Endothelial cell of umbilical vein (primary cell): ENCODE results near the gene TRPC3. TPM values are rescaled to one million over a fixed set of nuclear protein-coding genes. Genes with fewer than 3 reads are reported as not detected.
A peak's percentile ranks its signal among the peaks of the same experiment; 100 is the strongest.

ENCODE experiments used
- BruUV-seq: library from RNA; stranded (reverse); fragments of 400-500 nt; replicated peaks from 2 replicates; lab custom pipeline; 2021; lab: Mats Ljungman, UMichigan
- CTCF ChIA-PET: fragments of 300-600, 350-600 bp; sonication (Branson Sonifier 250); formaldehyde crosslinking; loops from one replicate; lab custom pipeline; 2021; ENCODE audit warnings: antibody characterized with exemption, inconsistent platforms; lab: Charles Lee
- POLR2A ChIA-PET: fragments of 300-600, 350-600 bp; sonication (Branson Sonifier 250); formaldehyde crosslinking; loops from one replicate; lab custom pipeline; 2021; ENCODE audit warnings: antibody characterized with exemption, inconsistent platforms; lab: Charles Lee
- DNase-seq: peaks from one replicate; pipeline ENCODE4 v3.0.0-alpha.2; 2011; ENCODE audit warnings: low read depth, low spot score
- FAIRE-seq: peaks from 2 replicates; lab custom pipeline; 2011; peaks lifted over from hg19 to GRCh38; lab: Jason Lieb, UNC
- H2AFZ ChIP-seq: 2 replicates; pipeline ENCODE4 v1.6.0; 2012; ENCODE audit warnings: low read depth, low read length, control low read depth, inconsistent platforms
- H3K27ac ChIP-seq: 2 replicates; pipeline ENCODE4 v1.5.1; 2011; ENCODE audit warnings: low read depth, mild to moderate bottlenecking, control low read depth, low read length, moderate library complexity; ENCODE audit not compliant: insufficient read depth
- H3K27me3 ChIP-seq, 2 experiments: 2 replicates each; pipeline versions ENCODE4 v1.6.0 to v1.6.1; 2011; ENCODE audit warnings: low read length in 2 of 2, mixed read lengths in 1 of 2; ENCODE audit not compliant: control insufficient read depth in 2 of 2, insufficient read depth in 2 of 2
- H3K36me3 ChIP-seq, 2 experiments: 2 replicates in 1 of 2; 3 replicates in 1 of 2; pipeline ENCODE4 v1.5.1; 2011; ENCODE audit warnings: low read length in 2 of 2, mild to moderate bottlenecking in 1 of 2, moderate library complexity in 1 of 2; ENCODE audit not compliant: control insufficient read depth in 2 of 2, insufficient read depth in 2 of 2; ENCODE audit errors: extremely low read depth in 1 of 2
- H3K4me1 ChIP-seq: 3 replicates; pipeline ENCODE4 v1.5.1; 2011; ENCODE audit warnings: mild to moderate bottlenecking, low read length; ENCODE audit not compliant: control insufficient read depth, insufficient read depth; ENCODE audit errors: extremely low read depth
- H3K4me2 ChIP-seq: 2 replicates; pipeline ENCODE4 v1.6.1; 2011; ENCODE audit warnings: low read length, control low read depth, mixed read lengths; ENCODE audit not compliant: insufficient read depth
- H3K4me3 ChIP-seq, 3 experiments: fragments of 200-600 bp in 1 of 3; sonication (generic), shearing (Covaris generic) in 1 of 3; replicated peaks in 1 of 3; 2 replicates each; pipeline ENCODE4 v1.5.1; 2011 to 2016; ENCODE audit warnings: control low read depth in 3 of 3, low read length in 3 of 3, mild to moderate bottlenecking in 2 of 3, inconsistent platforms in 1 of 3, low read depth in 1 of 3, moderate library complexity in 1 of 3; ENCODE audit not compliant: insufficient read depth in 1 of 3
- H3K79me2 ChIP-seq: 2 replicates; pipeline ENCODE4 v1.6.0; 2012; ENCODE audit warnings: low read length, inconsistent platforms; ENCODE audit not compliant: control insufficient read depth, insufficient read depth
- H3K9ac ChIP-seq: replicated peaks from 2 replicates; pipeline ENCODE3; 2011; ENCODE audit warnings: low read length, control low read depth; ENCODE audit not compliant: insufficient read depth; ENCODE audit errors: extremely low read depth
- H3K9me1 ChIP-seq: replicated peaks from 3 replicates; pipeline ENCODE4 v1.6.0; 2011; ENCODE audit warnings: mild to moderate bottlenecking, low read length; ENCODE audit not compliant: control insufficient read depth, insufficient read depth; ENCODE audit errors: extremely low read depth
- H3K9me3 ChIP-seq: replicated peaks from 2 replicates; pipeline ENCODE4 v1.5.1; 2012; ENCODE audit warnings: low read length, inconsistent platforms; ENCODE audit not compliant: control insufficient read depth, insufficient read depth
- H4K20me1 ChIP-seq: replicated peaks from 2 replicates; pipeline ENCODE3; 2011; ENCODE audit warnings: mild to moderate bottlenecking, low read length; ENCODE audit not compliant: control insufficient read depth, insufficient read depth; ENCODE audit errors: extremely low read depth
- EZH2 ChIP-seq: IDR thresholded peaks from 2 replicates; pipeline ENCODE4 v1.6.1; 2012; ENCODE audit warnings: borderline replicate concordance, low read depth, mild to moderate bottlenecking, moderate library complexity, low read length, inconsistent platforms; ENCODE audit not compliant: severe bottlenecking
- FOS ChIP-seq: IDR thresholded peaks from 2 replicates; pipeline ENCODE4 v1.6.1; 2011; ENCODE audit warnings: mild to moderate bottlenecking, low read length, moderate library complexity, borderline replicate concordance; ENCODE audit not compliant: insufficient read depth
- GATA2 ChIP-seq: IDR thresholded peaks from 2 replicates; pipeline ENCODE4 v1.7.0; 2011; ENCODE audit warnings: low read depth, mild to moderate bottlenecking, moderate library complexity, mixed read lengths, low read length; ENCODE audit not compliant: insufficient read length, insufficient read depth
- JUN ChIP-seq: IDR thresholded peaks from 2 replicates; pipeline ENCODE4 v1.6.1; 2011; ENCODE audit warnings: borderline replicate concordance, low read depth; ENCODE audit not compliant: insufficient read length, insufficient read depth
- MYC ChIP-seq: IDR thresholded peaks from one replicate; pipeline ENCODE4 v1.6.1; 2011; ENCODE audit warnings: mild to moderate bottlenecking, low read depth, low read length
- POLR2A ChIP-seq: IDR thresholded peaks from 2 replicates; pipeline ENCODE4 v1.6.1; 2012; ENCODE audit warnings: low read depth, mild to moderate bottlenecking, control low read depth, low read length
- dilution Hi-C: fragments of 300-500 bp; cut with MboI; formaldehyde crosslinking; loops from one replicate; pipeline ENCODE4 v1.15.0; 2019; ENCODE audit warnings: low sequenced_read_pairs; ENCODE audit not compliant: extremely low pct_ligation_motif_present
- intact Hi-C: fragments of 100-400 bp; cut with micrococcal nuclease; formaldehyde crosslinking; loops from one replicate; pipeline ENCODE4 v1.10.0; 2022
- polyA plus RNA-seq, 4 experiments: library from polyadenylated mRNA; depleted of rRNA in 3 of 4; stranded (reverse) in 3 of 4; unstranded in 1 of 4; fragments of >200 nt; gene quantifications; 2 replicates each; pipeline versions ENCODE4 v1.2.1 to v1.2.3, GENCODE V29; 2011 to 2012; ENCODE audit warnings: missing spikeins in 1 of 4
- total RNA-seq: library from RNA; stranded (reverse); gene quantifications from 2 replicates; pipeline ENCODE4 v1.2.3, GENCODE V29; 2021

Gene TRPC3
- total and polyA plus RNA-seq, 2 donors (not counting 3 experiments of a cell fraction or from before 2014, with no cell fraction given): not detected

GRCh38 chr4:121938282-121939092 lies 13.4 kb downstream of the TRPC3 start:
- no peaks in the 10 kb centered on the region for H3K36me3 ChIP-seq

DNA sequence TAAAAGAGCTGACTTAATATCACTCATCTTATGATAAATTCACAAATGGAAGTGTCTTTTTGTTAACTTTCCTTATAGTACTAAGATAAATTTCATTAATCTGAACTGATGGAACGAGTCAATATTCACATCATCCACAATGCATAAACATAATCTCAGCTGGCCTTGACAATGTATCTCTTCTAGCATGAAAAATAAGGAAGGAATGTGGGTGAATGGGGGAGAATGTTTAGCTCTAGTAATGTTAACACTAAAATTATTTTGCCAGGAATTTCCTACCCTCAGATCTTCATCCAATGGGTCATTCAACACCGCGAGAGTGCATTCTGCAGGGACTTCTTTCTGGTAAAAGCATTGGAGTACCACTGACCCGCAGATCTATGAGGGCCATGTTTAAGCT lies 15.8 kb downstream of the TRPC3 start:
- H3K27me3 ChIP-seq: peaks cover 16 to 33% of the 10 kb centered on the region in 2 experiments
- POLR2A ChIA-PET: no interaction called here
- H2AFZ ChIP-seq: no peak overlapping the region
- TF ChIP-seq EZH2 (no peak), POLR2A (no peak), FOS (no peak)
- no peak overlapping the region for H3K27ac ChIP-seq
- H3K9me1 ChIP-seq: no peaks in the 10 kb centered on the region
- no peaks in the 10 kb centered on the region for H4K20me1 ChIP-seq
- no peaks in the 10 kb centered on the region for H3K79me2 ChIP-seq
- H3K9me3 ChIP-seq: no peaks in the 10 kb centered on the region
- no peaks in the 10 kb centered on the region for H3K36me3 ChIP-seq
- FAIRE-seq (no peak), DNase-seq (no peak)
- no peak overlapping the region for H3K4me2 ChIP-seq
- CTCF ChIA-PET: interaction anchor here (1.4 to 1.8 kb wide), 2 partner anchors 14 to 36 kb away, joined by 4 to 7 read pairs; no protein-coding TSS in a partner anchor
- dilution Hi-C loops: no loop called here
- intact Hi-C loops: no loop called here
- H3K4me3 ChIP-seq: no peak overlapping the region
- H3K9ac ChIP-seq: no peak overlapping the region
- H3K4me1 ChIP-seq: no peaks in the 10 kb centered on the region
- no TSS peak for BruUV-seq

More at GRCh38 chr4:121938282-121939092, 13.4 kb downstream of the TRPC3 start:
- ChIA-PET CTCF (interaction anchor here (1.2 to 1.7 kb wide), 3 partner anchors 9 to 38 kb away, joined by 3 to 6 read pairs (median 3); no protein-coding TSS in a partner anchor), POLR2A (no interaction called here)
- Histone ChIP-seq H3K9ac (no peak overlapping the region), H3K4me2 (no peak overlapping the region), H3K27me3 (peaks cover 13 to 28% of the 10 kb centered on the region in 2 experiments), H3K9me3 (no peaks in the 10 kb centered on the region), H3K4me3 (no peak overlapping the region), H3K27ac (no peak overlapping the region), H2AFZ (no peak overlapping the region), H4K20me1 (no peaks in the 10 kb centered on the region), H3K9me1 (no peaks in the 10 kb centered on the region), H3K4me1 (no peaks in the 10 kb centered on the region), H3K79me2 (no peaks in the 10 kb centered on the region)
- DNase-seq (no peak), FAIRE-seq (no peak)
- intact Hi-C loops (no loop called here), dilution Hi-C loops (no loop called here)
- no peak for TF ChIP-seq MYC
- no peak for TF ChIP-seq EZH2
- TF ChIP-seq JUN: peak; percentile 23
- peak; percentile 35 for TF ChIP-seq GATA2
- peak; percentile 11 for TF ChIP-seq FOS
- no TSS peak for BruUV-seq
